ENCODE measurements around the gene SH3BGRL2. TPM values are rescaled to one million over a fixed set of nuclear protein-coding genes. Genes with fewer than 3 reads are reported as not detected.
"Not testable (repeated sequence)": the region's sequence is repeated elsewhere in the genome, so short reads cannot be mapped to it uniquely, and the experiment has no call there.

The SH3BGRL2 gene
- total and polyA plus RNA-seq, 12 donors: 4.1 to 8.6 (median 5.0) TPM

DNA sequence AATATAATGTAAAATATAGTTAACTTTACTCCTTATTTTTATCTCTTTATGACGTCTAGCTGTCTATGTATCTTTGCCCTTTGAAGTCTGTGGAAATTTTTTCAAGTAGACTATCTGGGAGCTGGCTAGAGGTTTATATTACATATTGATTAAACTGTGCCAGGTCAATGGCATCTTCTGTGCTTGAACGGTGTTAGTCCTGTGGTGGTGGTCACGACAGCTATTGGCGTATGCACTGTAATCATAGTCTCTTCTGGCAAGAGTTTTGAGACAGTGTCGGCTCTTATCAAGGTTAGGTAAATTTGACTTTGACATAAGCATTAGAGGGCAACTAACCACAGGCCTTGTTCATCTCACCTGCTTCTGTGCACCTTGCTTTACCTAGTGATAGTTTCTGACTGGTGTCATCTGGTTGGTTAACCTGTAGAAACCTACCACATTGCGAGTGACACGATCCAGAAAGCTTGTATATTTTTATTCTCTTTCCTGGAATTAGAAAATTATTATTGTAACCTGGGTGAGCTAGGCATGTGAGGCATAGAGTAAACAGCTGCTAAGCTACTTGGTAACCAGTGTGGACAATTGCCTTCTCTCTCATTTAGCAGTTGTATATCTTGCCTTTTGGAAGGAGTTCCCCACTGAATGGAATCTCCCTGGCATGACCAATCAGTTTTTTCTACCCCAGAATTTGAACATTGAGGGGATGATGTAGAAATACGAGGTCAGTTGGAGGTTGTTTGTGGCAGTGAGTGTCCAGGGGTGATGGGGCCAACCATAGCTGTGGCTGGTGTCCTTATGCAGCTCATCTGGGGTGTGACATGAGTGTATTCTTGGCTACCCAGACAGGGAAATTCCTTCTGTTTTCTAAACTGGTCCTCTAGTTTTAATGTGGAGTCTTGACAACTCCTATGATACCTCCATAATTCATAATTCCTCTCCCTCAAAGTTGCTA is 45.9 kb downstream of the SH3BGRL2 start:
- ATAC-seq: peak in 1 of 8 donors; percentile 42
- no peak for DNase-seq
- H3K27me3 ChIP-seq: no peaks in the 10 kb centered on the region
- intact Hi-C loops (cut with DNase I): loop anchor here in 1 of 10 donors (10.0 kb wide), 1 partner anchor 102 kb away; no protein-coding TSS in a partner anchor
- no peak overlapping the region for H3K27ac ChIP-seq
- TF ChIP-seq, protein P1, sequence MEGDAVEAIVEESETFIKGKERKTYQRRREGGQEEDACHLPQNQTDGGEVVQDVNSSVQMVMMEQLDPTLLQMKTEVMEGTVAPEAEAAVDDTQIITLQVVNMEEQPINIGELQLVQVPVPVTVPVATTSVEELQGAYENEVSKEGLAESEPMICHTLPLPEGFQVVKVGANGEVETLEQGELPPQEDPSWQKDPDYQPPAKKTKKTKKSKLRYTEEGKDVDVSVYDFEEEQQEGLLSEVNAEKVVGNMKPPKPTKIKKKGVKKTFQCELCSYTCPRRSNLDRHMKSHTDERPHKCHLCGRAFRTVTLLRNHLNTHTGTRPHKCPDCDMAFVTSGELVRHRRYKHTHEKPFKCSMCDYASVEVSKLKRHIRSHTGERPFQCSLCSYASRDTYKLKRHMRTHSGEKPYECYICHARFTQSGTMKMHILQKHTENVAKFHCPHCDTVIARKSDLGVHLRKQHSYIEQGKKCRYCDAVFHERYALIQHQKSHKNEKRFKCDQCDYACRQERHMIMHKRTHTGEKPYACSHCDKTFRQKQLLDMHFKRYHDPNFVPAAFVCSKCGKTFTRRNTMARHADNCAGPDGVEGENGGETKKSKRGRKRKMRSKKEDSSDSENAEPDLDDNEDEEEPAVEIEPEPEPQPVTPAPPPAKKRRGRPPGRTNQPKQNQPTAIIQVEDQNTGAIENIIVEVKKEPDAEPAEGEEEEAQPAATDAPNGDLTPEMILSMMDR (IDR thresholded peaks at IDR 0.05): no peak
- H3K4me3 ChIP-seq: no peak overlapping the region
- H3K4me1 ChIP-seq: peaks cover 0 to 10% (median 5%) of the 10 kb centered on the region in 9 donors
- H3K9me3 ChIP-seq: peaks cover 0 to 9% (median 0%) of the 10 kb centered on the region in 11 donors
- peaks cover 0 to 30% (median 0%) of the 10 kb centered on the region in 9 donors for H3K36me3 ChIP-seq
- 77 to 79% methylated on average over 8 of the region's 8 CpGs for WGBS, 2 donors

- WGBS, 2 donors: 95 to 98% methylated on average over 4 of the region's 4 CpGs
- ATAC-seq; H3K4me3 ChIP-seq; H3K27me3 ChIP-seq; H3K9me3 ChIP-seq; H3K27ac ChIP-seq; DNase-seq; H3K36me3 ChIP-seq; intact Hi-C loops (cut with DNase I): not testable (repeated sequence)
- H3K4me1 ChIP-seq: peaks cover 0 to 25% (median 11%) of the 10 kb centered on the region in 9 donors
Observed at GRCh38 chr6:79682682-79683081, 51.6 kb downstream of the SH3BGRL2 start.

GRCh38 chr6:79684876-79685275 is 53.7 kb downstream of the SH3BGRL2 start:
- DNase-seq: no peak
- intact Hi-C loops (cut with DNase I): no loop called here
- Histone ChIP-seq H3K27ac (peak overlapping the region in 1 of 10 donors; percentile 13), H3K27me3 (no peaks in the 10 kb centered on the region), H3K4me1 (peaks cover 0 to 32% (median 16%) of the 10 kb centered on the region in 9 donors), H3K9me3 (peaks cover 0 to 4% (median 0%) of the 10 kb centered on the region in 11 donors), H3K36me3 (no peaks in the 10 kb centered on the region), H3K4me3 (no peak overlapping the region)
- WGBS, 2 donors: 65 to 69% methylated on average over 1 of the region's 1 CpG
- ATAC-seq: no peak
- TF ChIP-seq, protein P1 (IDR thresholded peaks at IDR 0.05): no peak

GRCh38 chr6:79686707-79687309 is 55.7 kb downstream of the SH3BGRL2 start:
- Histone ChIP-seq H3K36me3 (peaks cover 0 to 5% (median 0%) of the 10 kb centered on the region in 9 donors), H3K4me1 (peaks cover 0 to 32% (median 16%) of the 10 kb centered on the region in 9 donors), H3K27me3 (no peaks in the 10 kb centered on the region), H3K4me3 (no peak overlapping the region), H3K27ac (no peak overlapping the region), H3K9me3 (peaks cover 0 to 4% (median 0%) of the 10 kb centered on the region in 11 donors)
- intact Hi-C loops (cut with DNase I): no loop called here
- WGBS, 2 donors: 76% methylated on average over 3 of the region's 3 CpGs
- DNase-seq: no peak
- TF ChIP-seq, protein P1 (IDR thresholded peaks at IDR 0.05): no peak
- ATAC-seq: peak in 2 of 8 donors; percentile 22 to 24

Data from heart right ventricle (tissue), 16 donors.